AML-193 (cell line): ENCODE data around the gene TAGAP.

ENCODE experiments used
- DNase-seq, 2 experiments: peaks; one replicate each; lab custom pipeline; 2025; lab: John Stamatoyannopoulos, UW

Gene TAGAP

DNA sequence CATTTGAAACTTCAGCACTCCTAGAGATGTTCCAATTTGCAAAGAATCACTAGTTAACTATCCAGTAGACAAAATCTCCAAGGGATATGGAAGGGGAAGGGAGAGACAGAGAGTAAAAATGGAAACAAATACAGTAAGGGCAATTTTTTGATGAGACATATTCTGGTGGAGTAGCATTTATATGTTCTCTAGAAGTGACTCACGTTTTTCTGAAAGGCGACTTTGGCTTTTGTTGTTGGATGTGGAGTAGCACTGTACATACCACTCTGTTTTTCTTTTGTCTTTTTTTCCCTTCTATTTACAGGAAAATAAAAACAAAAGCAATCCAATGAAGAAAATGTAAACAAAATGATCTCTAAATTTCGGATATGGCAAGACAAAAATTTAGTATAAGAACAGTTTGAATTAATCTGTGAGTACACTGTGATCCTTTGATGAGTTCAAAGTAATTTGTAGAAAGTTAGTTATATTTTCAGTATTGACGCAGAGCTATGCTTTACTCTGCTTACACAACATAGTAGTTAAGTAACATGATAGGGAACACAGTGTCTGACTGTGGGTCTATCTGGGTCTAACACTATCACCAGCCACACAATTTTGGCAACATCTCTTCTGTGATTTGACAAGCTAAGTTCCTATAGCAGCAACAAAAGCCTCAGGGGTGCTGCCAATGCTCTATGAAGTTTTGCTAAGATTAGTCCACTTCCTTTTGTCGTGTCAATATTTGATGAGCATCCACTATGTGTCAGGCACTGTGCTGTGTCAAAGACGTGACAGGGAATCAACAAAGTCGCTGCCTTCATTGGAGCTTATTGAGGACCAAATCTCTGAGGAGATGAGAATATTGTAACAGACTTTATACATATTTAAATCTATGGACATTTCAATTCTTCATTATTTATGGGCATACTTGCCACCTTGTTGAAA is 27.3 kb upstream of the TAGAP start:
- no peak for DNase-seq

DNA sequence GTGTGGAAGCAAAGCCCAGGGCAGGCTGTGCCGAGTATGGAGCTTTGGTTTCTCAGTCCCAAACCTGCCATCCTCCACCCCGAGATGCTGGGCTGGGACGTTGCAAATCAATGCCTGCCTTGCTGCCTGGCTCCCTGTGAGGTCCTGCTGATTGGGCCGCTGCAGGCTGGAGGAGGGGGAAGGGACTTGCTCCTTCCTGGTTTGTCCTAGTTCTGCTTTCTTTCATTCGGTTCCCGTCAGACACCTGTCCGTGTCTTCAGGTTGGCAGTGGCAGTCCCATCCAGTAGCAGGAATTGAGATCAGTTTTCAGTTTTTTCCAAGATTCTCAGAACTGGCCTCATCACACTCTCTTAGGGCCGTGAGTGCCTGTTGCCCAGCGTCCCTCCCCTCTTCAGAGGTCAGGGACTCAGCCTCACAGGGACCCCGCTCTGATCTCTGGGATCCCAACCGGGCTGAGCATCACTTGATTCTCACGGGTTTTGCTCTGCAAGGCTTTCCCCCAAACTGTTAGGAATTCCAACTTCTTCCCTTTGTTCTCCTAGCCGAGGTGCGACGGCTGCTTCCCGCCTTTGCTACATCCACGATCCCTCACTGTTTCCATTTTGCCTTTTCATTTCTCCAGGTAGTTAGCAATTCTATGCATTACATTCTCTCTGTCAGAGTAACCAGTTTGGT is 24.2 kb upstream of the TAGAP start:
- DNase-seq, result no peak

DNA sequence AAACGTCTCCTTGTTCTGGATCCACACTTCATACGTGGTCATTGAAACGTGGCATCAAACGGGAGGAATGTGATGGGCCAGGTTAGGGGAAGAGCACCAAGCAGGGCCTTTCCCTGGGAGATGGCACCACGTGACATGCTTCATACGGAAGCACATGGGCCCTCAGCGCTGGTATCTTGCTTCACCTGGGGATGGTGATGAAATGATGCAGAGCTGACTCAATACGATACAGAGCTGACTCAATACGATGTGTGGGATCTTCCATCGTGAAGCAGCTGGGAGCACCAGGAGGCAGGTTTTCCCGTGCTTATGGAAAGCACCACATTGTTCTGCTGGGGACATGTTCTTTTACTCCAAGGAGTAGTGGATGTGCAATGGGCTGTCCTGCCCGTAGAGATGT is 22.5 kb upstream of the TAGAP start:
- DNase-seq, result no peak

DNA sequence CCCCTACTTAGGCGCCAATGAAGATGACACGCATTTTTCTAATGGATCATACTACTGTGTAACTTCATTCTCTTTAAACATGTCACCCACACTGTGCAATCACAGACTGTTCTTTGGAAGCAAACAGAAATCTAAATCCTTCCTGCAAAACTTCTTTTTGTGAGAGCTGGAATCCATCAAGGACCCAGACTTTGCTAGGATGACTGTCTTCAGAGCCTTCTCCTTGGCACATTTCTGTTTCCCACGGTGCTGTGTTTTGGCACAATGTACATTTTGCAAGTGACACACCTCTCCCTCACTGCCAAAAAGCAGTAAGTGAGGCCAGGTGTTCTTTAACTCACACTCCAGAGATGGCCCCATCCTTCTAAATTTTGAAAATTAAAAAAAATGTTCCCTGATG is 21.7 kb upstream of the TAGAP start:
- DNase-seq, result no peak

DNA sequence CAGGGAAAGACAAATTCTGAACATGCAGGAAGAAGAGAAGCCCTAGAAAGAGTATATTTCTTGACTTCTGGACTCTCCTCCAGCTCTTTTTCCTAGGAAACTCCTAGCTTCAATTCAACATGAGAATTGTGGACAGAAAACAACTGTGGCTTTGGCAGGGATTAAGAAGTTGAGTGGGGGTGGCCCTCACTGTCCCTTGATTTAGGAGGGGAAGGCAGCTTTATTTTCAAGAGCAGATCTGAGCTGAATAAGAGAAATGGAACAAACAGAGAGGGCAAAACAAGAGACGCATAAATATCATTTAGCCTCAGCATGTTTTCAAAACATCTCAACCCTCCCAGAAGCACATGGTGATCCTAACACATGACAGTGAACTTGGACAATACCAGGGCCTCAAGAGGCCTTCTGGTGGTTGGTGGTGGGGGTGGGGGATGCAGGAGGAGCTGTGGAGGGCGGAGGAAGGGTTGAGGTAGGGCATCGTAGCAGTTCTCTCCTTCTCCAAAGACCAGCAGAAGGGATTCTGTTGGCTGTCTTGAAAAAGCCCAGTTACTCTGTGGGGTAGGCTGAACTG is 21.1 kb upstream of the TAGAP start:
- DNase-seq, result no peak

DNA sequence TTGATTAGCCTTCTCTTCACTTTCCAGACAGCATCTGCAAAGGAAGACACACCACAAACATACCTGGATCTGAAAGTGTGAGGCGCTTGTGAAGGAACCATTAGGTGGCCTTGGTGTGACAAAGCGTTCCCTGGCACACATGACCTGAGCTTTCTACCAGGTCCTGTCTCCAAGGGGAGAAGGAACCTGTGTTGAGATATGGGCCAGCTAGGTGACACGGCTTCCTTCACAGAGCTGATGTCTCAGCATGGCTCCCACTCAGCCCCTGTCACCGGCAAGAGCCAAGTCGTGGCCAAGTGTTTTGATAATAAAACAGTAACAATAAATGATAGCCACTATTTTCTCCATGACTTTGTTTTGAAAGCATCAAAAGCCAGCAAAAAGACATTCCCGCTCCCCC is 20.3 kb upstream of the TAGAP start:
- no peak for DNase-seq

DNA sequence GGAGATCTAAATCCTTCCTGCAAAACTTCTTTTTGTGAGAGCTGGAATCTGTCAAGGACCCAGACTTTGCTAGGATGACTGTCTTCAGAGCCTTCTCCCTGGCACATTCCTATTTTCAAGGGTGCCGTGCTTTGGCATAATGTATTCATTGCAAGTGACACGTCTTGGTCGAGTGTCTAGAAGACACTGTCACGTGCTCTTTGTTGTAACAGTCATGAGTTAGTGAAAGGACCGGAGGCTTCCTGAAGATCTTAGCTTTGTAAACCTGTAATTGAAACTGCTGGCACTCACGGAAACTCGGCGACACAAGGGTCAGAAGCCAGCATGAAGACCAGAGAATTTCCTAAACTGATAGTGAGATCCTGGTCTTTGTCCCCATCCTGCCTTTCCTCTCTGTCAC is 19.7 kb upstream of the TAGAP start:
- no peak for DNase-seq

DNA sequence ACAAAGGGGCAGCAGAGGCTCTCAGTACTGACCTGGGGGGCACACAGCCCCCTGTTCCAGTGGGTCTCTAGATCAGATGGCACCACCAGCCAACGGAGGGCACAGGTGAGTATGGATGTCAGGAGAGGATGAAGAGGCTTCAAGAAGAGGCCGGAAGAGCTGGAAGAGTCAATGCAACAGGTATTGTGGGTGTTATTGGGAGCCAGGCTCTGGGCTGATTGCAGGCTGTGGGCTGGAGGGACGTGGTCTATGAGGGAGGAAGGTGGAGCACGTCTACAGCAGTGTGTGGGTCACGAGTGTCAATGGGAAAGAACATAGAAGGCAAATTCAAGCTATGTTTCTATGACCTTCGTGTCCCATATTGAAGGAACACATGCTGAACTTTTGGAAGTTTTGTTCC is 18.8 kb upstream of the TAGAP start:
- DNase-seq, result no peak

DNA sequence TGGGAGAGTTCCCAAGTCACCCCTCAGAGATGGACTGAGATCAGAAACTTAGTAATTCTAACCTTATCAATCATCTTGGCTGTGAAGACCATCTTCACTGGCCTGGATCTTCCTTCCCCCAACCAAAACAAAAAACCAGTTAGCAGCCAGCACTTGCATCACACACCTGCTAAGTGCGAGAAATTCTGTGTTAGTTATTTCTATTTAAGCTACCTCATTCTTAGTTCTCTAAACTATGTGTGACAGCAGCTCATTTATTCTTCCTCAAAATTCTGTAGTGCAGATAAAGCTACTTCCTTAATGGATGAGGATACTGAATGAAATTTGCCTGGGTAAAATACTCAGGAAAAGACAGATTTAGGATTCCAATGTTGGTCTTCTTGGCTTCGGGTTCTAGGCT is 18.2 kb upstream of the TAGAP start:
- peak; percentile 79 to 89 for DNase-seq

DNA sequence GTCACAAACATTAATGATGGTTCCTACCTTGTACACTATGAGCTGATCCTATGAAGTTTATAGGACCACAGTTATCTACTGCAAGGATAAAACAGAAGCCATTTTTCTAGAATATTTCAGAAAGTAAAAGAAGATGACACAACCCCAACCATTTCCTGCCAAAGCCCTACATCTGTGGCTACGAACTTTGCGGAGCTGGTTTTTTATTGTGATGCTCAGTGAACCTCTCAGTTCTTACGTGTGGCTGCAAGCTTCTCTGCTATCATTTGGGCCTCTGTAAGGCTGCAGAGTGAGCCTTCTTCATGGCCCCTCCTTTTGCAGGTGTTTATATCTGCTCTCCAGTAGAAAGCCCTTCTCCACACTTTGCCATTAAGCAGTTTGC is 17.8 kb upstream of the TAGAP start:
- peak; percentile 68 to 71 for DNase-seq

DNA sequence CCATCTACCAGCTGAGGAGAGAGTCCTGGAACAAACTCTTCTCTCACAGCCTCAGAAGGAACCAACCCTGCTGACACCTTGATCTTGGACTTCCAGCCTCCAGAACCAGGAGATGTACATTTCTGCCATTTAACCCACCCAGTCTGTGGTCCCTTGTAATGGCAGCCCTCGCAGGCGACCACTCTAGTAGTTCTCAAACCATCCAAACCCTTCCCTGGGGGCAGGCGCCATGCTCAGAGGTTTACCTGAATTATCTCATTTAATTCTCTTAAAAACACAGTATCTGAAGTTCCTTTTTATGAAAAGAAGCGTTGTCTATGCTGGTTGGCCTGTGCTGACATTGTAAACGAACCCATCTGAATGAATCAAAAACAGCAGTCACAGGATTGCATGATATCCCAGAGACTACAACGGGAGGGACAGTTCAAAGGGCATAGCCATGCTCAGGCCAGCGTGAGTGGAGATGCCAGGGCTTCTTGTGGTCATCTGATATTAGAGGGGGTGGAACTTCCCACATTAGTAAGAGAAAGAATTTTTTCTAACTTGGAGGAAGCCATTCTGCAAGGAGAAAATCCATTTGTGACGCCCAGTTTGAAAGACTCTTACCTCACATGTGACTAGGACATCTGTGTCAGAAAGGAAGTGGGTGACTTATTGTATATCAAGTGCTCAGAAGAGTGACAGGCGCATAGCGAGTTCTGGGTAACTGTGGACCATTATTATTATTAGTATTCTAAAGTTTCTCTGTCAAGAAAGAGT is 17.2 kb upstream of the TAGAP start:
- peak; percentile 74 to 76 for DNase-seq

DNA sequence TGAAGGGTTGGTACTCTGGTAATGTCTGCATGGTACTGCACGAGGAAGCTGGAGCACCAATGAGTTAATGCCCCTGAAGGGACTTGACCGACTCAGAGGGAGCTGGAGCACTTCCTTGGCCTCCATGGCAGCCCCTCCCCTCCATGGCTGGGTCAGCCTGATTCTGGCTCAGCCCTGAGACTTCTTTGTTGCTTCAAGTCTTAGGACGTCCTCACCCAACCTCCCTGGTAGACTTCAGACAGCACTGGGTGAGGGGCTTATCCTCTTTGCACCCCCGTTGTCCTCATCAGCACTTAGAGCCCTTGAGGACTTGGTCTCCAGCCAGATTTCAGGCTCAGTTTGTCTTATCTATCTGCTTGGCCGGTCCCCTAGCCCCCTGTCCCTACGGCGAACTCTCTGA is 16.4 kb upstream of the TAGAP start:
- no peak for DNase-seq

DNA sequence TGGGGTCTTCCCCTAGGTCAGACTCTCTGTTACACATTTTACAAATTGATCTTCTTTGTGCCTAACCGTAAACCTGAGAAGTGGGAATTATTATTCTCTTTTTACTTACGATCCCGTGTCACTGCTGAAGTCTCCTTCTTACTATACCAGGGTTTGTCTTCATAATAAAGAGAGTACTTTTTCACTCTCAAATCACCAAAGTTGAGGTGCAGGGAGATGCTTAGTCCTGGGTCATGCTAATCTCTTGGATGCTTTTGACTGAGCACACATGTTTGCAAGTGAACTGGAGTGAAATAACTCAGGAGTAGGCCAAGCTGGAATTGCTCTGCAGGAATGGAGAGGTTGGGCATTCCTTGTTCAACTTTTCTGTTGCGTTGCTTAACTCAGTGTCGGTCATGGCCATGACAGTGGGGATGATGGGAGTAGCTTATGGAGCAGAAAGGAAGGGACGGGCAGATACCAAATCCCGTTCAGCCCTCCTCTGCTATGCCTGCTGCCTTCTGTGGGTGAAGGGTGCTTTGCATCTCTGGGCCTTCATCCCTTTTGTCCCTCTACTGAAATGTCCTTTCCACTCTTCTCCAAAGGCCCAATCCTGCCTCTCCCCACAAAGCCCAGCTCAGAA is 15.2 kb upstream of the TAGAP start:
- no peak for DNase-seq

DNA sequence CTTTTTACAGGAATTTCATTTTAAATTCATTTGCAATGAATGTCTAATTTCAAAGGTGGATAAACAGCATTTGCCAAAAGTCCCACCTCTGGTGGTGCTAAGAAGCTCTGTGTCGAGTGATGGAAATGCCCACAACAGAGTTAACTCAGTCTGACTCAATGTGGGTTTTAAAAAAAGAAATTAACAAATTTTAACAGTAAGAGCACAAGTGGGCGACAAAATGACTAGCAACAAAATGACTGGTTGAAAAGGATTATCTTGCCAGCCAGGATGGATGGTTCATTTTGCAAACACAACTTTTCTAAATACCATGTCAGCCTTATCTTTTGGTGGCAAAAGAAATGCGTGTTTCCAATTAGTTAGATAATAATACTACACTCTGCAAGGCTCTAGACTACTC is 14.3 kb upstream of the TAGAP start:
- no peak for DNase-seq

DNA sequence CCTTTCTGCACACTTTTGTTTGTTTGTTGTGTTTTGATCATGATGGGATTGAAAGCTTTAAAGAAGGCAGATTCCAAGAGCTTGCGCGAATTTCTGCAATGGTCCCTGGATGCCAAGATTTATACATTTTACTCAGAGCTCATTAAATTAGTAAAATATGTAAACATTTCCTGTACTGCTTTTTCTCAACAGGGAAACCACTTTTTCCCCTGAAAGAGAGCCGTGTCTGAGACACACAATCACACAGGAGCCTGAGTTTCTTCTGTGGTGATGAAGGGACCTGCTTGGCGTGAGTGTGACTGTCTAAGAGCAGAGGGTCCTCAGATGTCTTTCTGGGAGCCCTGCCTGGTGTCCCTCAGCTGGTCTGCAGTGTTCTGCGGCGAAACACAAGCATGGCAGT is 12.1 kb upstream of the TAGAP start:
- DNase-seq, result no peak

DNA sequence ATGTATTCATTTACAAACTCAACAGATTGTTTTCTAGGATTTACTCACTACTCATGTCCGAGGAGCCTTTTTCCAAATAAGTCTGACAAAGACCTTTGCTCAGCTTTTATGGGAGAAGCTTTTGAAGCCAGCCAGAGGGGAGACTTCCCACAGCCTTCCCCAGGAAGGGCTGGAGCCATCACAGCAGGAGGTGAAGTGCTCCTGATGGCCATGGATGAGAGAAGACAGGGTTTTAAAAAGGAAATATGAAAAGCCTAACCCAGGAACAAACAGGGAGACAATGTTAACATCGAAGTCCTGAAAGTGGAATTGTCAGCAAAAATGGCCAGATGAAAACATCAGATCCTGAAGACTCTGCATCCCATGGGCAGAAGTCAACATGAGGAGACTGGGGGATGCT is 11.6 kb upstream of the TAGAP start:
- DNase-seq, result no peak

DNA sequence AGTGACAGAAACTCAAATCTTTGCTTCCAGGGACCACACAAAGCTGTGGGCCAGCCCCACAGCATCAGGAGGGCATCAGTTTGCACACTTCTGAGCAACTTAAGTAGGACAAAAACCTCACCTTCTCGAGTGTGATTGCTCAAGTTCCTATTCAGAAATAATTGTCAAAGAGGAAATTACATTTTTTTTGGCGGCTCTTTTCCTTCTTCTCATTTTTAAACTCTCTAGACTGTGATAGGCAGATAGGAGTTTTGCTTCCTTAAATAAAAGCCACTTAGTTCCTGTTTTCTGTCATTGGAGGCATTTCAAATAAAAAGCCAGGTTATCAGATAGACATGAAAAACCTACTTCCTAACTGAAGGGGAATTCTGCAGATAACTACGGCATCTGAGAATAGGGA is 11.2 kb upstream of the TAGAP start:
- peak; percentile 99 to 100 for DNase-seq

DNA sequence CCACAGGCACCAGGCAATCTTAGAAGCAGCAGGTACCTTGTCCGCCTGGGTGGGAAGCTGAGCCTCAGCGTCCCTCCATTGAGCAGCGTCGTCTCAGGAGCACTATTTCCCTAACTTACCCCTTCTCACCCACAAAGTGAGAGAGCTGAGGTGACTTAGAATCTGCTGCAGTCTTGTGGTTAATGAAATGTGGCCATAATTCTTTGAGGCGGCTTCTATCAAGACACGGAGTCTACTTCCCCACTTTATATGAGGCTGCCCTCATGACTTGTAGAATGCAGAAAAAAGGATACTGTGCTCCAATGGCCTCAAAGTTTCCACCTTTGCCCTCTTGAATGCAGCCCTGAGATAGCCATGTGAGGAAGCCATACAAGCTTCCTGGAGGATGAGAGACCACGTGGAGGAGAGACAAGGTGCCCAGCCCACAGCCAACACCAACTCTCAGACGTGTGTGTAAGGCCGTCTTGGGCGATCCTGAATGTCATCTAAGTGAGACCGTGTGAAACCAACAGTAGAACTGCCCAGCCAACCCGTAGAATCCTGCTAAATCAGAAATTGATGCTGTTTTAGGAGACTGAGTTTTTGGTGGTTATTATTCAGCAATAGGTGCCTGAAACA is 9.1 kb upstream of the TAGAP start:
- peak; percentile 76 to 77 for DNase-seq

DNA sequence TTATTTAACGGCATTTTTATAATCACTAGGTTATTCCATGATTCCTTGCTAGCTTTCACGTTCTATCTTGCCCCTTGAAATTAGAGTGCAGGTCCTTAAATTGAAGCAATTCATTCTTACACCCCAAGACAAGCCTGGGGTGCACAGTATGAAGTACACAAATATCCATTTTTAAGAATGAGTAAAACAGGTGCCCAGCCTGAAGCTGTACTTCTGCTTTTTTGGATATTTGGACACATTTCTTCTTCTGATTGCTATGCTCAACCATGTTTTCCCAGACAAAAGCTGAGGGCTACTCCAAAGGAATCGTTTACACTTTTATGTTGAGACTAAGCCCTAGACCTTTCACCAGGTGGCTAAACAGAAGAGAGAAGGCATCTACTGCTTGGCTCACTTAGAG is 7.9 kb upstream of the TAGAP start:
- peak; percentile 59 to 67 for DNase-seq

DNA sequence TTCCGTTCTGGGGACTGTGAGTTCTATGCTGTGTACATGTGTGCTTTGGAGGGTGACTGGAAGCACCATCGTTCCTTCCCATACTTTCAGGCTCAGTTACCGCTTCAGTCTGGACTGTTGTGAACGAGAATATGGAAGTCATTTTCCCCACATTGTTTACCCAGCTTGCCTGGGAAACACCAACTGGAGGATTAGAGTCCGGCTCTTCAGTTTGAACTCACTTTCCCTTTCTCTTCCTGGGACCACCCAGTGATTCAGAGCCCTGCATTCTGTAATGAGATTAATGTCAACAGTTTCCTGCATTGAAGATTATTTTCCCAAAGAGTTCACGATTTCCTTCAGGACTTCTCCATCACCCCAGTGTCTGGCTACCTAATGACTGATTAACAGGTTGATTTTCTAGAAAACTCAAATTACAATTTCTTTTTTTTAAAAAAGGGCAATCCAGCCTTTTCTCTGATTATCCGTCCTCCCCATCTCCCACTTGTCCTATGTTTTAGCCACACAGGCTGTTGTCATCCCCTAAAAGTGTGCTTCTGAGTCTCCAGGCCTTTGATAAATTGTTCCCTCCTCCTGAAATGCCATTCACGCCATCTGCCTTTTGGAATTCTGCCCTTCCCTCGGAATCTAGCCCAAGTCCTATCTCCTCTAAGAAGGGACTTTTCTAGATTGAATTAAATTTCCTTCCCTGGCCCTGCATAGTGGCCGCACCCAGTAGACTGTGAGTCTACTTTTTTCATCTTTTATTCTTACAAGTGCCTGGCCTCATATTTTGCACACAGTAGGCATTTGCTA is 3.3 kb upstream of the TAGAP start:
- DNase-seq, result no peak

DNA sequence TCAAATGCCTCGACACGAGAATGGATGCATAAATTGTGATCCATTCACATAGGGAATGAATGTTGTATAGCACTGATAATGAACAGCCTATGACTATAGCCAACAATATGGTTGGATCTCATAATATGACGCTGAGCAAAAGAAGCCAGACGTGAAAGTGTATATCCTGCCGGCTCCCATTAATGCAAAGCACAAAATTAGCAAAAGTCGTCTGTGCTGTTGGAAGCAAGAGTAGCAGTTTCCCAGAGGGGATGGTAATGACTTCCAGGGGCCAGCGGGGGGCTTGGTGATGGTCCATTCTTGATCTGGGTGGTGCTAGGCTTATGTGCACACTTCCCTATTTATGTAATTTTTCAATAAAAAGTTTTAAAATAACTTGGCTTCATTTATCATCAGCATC is 1.0 kb upstream of the TAGAP start:
- DNase-seq, result no peak
